NCI-H748 treated with DMSO at 0.1 percent for 48 hours (cell line): Measurements from ENCODE around the gene MIER1.

Experiments
- DNase-seq: peaks from one replicate; lab custom pipeline; 2025; lab: John Stamatoyannopoulos, UW

Gene MIER1

DNA sequence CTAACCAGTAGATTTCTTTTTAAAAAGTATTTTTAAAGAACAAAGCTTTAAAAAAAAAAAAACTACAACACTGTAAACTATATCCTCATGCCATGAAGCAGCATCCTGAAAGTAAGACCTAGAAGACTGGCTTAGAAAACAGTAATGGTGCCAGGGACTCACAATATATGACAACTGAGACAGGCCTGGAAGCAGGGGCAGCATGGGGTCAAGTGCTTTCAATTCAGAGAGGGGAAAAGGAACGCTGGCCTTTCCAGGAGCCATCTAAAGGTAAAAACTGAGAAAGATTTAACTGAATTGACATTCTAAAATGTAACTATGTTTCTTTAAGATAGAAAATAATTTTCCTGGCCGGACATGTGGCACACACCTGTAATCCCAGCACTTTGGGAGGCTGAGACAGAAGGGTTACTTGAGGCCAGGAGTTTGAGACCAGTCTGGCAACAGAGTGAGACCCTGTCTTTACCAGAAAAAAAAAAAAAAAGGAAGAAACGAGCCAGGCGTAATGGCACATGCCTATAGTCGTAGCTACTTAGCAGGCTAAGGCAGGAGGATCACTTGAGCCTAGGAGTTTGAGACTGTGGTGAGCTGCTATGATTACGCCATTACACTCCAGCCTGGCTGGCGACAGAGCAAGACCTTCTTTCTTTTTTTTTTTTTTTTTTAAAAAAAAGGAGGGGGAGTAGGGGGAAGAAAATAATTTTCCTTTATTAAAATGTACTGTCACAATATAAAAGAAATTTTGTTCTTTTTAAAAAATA, 75.0 kb downstream of the MIER1 start:
- no peak for DNase-seq

DNA sequence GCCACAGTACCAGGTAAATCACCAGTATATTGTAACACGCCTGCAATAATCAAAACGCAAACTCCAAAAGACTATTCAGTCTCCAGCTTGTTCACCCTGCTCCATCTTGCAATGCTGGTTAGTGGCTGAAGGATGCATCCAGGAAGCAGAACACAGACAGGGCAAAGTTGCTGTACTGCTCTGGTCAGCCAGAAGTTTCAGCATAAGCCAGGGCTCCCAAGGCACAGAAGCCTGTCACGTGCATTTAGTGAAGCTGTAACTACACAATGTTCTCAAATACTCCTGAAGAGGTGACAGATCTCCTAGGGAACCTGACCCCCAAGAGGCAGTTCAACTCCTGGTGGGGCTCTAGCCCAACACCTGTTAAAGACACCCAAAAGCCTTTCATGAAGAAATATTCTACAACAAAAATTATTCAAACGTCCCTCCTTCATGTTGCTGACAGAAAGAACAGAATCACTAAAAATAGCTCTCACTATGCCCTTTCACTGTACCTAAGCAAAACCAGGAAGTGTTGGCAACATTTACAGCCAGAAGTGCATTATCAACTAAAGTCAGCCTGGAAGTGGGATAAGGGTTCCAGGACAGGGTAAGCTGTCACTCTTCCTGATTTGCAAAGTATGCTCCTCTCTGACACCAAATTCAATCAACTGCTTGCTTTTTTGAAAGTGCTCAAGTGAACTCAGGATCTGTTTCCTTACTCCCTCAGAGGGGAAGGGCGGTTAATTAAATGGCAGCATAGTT, 77.1 kb downstream of the MIER1 start:
- no peak for DNase-seq

DNA sequence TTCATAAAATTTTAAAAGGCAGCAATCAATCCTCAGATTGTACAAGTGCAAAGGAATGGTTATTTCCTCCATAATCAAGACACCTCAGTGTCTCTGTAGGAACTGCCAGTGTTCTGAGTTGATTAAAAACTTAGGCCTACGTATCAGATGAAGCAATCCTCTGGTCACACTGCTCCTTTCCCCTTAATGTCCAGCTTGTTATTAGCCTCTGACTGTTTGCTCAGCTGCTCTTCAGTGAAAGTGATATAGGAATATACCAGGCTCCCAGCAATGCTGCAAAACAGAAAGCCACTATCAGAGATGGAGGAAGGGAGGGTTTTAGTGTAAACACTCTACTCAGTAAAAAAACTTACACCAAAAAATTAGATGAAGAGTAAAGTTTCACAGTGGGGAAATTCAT, 79.4 kb downstream of the MIER1 start:
- DNase-seq = peak; percentile 87

DNA sequence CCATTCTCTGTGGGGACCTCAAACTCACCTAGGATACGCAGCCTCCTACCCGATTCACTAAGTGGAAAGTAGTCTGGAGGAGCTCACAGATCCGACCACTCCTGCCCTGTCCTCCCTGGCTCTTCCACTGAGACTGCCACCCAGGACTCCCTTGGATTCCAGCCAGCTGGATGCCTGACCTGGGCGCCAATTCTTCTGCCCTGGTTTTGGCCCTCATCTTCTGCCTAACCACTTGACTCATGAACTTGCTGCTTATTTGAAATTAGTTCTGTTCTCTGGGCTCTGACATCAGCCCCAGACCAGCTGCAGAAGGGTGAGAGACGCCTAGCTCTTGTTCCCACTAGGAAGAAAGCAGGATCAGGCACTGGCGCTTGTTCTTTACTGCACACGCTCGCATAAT, 80.3 kb downstream of the MIER1 start:
- DNase-seq = no peak

DNA sequence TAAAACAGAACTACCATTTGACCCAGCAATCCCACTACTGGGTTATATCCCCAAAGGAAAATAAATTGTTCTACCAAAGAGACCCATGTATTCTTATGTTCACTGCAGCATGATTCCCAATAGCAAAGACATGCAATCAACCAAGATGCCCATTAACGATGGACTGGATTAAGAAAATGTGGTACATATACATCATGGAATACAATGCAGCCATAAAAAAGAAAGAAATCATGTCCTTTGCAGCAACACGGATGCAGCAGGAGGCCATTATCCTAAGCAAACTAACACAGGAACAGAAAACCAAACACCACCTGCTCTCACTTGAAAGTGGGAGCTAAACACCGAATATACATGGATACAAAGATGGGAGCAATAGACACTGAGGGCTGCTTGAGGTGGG, 85.0 kb downstream of the MIER1 start:
- no peak for DNase-seq

DNA sequence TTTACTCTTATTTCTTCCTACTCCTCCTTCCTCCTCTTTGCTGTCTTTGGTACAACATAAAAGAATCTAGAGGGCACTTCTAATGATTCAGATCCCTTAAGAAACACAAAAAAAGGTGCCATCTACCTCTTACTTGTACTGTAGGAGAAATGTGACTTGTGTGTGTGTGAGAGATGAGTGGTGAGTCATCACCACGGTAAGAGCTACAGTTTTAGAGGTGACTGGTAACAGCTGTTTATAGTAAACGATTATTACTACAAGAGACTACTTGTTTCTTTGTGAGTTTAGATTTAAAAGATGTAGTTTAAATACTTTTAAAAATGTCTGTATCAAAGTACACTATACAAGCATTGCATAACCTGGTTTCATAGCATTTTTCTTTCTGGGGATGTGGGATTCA, 88.8 kb downstream of the MIER1 start:
- no peak for DNase-seq

DNA sequence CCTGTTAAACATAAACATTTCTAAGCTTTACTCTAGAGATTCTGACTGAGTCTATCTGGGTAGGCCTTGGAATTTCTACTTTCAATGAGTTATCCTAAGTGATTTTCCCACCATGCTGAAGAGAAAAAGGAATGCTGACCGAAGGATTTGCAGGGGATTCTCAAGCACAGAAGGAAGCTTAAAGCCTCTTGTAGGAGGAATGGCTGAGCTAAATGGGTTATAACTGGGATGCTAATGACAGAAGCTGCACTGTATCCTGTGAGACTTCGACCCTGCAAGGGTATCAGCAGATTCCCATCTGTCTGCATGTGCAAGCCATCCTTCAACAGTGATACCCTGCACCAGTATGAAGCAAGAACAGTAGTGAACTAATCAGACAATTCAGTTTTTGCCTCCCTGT, 93.8 kb downstream of the MIER1 start:
- no peak for DNase-seq

DNA sequence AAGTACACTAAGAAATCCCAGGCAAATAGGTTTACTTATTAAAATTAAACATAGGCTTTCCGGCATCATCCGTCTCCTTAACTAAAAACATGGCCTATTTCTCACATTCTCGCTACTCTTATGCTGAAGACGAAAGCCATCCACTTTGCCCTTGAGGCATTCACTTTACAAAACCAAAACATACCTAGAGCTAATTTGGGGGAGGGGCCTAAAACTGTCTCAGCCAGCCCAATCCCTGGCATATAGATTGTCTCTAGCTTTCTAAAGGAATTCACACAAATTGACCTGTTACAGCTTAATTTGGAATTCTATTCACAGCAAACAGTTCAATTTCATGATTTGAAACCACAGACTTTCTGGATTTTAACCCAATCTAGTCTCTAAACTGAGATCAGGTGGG, 94.3 kb downstream of the MIER1 start:
- no peak for DNase-seq

DNA sequence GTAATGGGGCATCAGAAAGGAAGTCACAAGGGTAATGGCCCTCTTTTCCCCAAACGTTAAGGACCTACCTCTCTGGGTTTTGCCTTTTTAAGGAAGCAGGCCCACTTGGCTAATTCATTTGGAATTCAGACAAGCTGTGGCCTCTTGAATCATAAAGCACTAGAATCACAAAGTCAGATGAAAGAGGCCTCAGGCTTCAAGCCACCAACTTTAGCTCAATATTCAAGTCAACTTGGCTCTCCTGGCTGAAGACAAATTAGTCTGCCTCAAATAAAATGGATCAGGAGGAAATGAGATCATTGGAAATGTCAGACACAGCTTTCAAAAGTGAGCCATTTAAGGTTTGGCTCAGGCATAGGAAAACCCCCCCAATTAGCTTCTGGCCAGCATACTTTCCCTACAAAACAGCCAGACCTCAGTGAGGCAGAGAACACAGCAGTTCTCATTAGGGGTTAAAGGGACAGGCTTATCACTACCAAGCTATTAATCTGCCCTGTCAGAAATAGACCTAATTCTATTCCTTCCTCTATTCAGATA, 94.9 kb downstream of the MIER1 start:
- DNase-seq = no peak

DNA sequence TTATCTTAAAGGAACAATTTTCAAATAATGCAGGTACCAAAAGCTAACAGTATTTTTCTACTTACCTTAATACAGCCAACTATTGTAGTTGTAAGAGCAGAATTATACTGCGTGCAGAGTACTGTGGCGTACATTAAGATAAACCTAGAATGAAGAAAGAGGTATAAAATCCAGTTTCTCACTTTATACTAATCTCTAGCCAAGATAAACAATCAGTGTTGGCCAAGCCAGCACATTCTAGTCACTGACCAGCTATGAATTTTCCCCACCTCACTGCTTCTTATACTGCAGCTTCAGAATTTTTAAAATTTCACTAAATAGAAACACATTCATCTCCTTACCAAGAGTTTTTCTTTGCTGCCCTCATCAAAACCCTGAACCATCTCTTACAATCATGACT, 95.5 kb downstream of the MIER1 start:
- no peak for DNase-seq

DNA sequence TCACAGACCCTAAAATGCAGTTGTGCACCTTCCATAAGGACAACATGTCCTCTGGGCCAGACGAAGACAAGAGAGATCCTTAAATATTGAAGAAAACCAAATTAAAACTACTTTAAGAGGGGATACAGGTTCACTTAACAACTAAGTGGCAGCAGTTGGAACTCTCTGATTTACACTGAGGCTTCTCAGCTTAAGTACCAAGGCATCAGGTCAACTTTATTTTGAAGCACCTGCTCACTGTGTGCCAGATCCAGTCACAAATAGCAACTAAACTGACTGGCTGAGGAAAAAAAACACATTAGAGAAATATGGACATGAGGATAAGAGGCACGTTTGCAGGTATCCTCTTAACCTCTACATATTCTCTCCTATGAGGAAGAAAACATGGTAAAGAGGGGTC, 96.0 kb downstream of the MIER1 start:
- no peak for DNase-seq

DNA sequence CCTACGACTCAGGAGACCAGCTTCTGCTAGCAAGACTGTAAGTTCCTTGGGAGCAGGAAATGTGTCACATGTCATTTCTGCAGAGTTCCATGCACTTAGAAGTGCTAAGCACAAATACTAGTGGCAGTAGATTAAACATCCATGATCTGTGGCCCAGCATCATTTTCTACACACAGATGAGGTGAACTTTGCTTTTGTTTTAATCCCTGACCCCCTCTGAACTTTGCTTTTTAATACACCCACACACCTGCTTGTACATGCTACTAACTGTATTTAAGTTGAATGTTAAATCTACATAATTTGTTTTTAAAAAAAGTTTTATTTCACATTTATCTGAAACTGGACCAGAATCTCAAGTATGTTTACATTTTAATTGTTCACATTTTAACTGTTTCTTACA, 104.7 kb downstream of the MIER1 start:
- DNase-seq = no peak

DNA sequence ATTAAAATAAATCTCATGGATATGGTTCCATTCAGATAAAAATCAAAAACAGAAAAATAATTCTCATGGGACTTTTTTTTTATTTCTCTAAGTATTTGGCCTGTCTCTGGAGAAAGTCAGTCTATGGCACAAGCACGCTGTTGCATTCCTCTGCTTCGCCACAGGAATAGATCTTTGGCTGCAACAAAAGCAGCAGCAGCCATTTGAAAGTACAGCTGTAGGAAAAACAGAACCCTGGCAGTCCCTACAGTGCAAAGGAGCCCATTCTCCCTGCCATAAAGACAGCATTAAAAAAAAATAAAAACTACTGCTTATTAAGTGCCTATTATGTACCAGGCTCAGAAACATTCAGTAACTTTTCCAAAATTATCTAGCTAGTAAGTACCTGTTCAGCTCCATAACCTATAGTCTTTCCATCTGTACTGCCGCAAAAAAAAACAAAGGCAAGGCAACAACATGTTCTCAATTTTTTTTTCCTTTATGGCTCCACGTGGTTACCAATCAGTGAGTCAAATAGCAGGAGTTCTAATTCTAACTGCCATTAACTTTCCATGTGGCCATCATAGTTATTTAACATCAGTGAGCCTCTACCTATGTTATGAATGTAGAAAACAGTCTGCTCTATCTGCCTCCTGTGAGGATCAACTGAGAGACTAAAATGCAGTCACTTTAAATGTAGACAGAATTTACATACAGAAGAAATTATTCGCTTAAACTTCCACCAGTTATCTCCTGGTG, 106.5 kb downstream of the MIER1 start:
- no peak for DNase-seq

DNA sequence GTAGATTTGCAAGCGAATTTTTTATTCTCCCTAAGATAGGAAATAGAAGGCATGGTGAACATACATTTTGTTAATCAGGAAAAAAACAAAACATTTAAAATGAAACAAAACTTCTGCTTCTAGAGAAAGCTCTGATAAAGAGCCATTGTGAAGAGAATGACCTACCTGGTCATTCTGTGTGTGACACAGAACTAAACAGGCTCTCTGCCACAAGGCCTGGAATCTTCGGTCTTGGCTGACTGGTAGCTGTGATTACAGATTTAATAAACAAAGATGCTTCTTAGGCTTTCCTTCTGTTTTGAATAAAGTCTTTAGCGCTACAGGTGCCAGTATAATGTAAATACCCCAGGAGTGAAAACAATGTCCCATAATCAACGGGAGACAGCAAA, 107.1 kb downstream of the MIER1 start:
- DNase-seq = no peak
